Adipose tissue (tissue), 3 donors: ENCODE measurements around the gene SMIM13. TPM values are rescaled to one million over a fixed set of nuclear protein-coding genes. Genes with fewer than 3 reads are reported as not detected.

Experiments
- H3K27ac ChIP-seq: one replicate; pipeline ENCODE4 v1.5.1; 2013; ENCODE audit warnings: low read depth, low read length
- whole genome bisulfite sequencing, 3 donors: extraction: QIAGEN DNeasy Blood & Tissue Kit; methylation state at CpG; one replicate each; pipeline ENCODE4 v1.1.7; 2013; 5-methylcytosine and 5-hydroxymethylcytosine counted together
- polyA plus RNA-seq, 3 donors: library from polyadenylated mRNA; stranded (reverse); fragments of 200-250 nt; gene quantifications; one replicate each; pipeline ENCODE4 v1.2.3, GENCODE V29; 2013
- donor health status: healthy with polysubstance abuse.
- donor health status: Bipolar disorder and iron deficiency.
- donor health status: healthy.

The SMIM13 gene
- polyA plus RNA-seq, 3 donors = 1.8 to 3.7 (median 3.3) TPM

GRCh38 chr6:11171952-11172351, 78.3 kb downstream of the SMIM13 start:
- H3K27ac ChIP-seq = no peak overlapping the region
- 94 to 95% (median 94%) methylated on average over 13 of the region's 13 CpGs for WGBS, 3 donors

GRCh38 chr6:11172501-11173327, 79.1 kb downstream of the SMIM13 start:
- no peak overlapping the region for H3K27ac ChIP-seq
- 26 to 28% (median 26%) methylated on average over 17 of the region's 17 CpGs for WGBS, 3 donors

GRCh38 chr6:11174242-11174611, 80.6 kb downstream of the SMIM13 start:
- no peak overlapping the region for H3K27ac ChIP-seq
- 83 to 97% (median 86%) methylated on average over 5 of the region's 5 CpGs for WGBS, 3 donors

- no peak overlapping the region for H3K27ac ChIP-seq
- 95 to 100% (median 100%) methylated on average over 1 of the region's 1 CpG for WGBS, 3 donors
These were observed 83.6 kb downstream of the SMIM13 start for GRCh38 chr6:11177271-11177670.

- 84 to 99% (median 94%) methylated on average over 6 of the region's 6 CpGs for WGBS, 3 donors
These were observed 85.4 kb downstream of the SMIM13 start for GRCh38 chr6:11179088-11179418.

GRCh38 chr6:11179419-11180202, 86.0 kb downstream of the SMIM13 start:
- no peak overlapping the region for H3K27ac ChIP-seq
- 72 to 82% (median 74%) methylated on average over 8 of the region's 8 CpGs for WGBS, 3 donors

More at GRCh38 chr6:11179088-11179418, 85.4 kb downstream of the SMIM13 start:
- H3K27ac ChIP-seq = no peak overlapping the region

GRCh38 chr6:11181478-11182136, 88.0 kb downstream of the SMIM13 start:
- WGBS, 3 donors = 95 to 98% (median 95%) methylated on average over 3 of the region's 3 CpGs

GRCh38 chr6:11183761-11184362, 90.2 kb downstream of the SMIM13 start:
- 95 to 98% (median 95%) methylated on average over 3 of the region's 3 CpGs for WGBS, 3 donors
- no peak overlapping the region for H3K27ac ChIP-seq

More at GRCh38 chr6:11181478-11182136, 88.0 kb downstream of the SMIM13 start:
- no peak overlapping the region for H3K27ac ChIP-seq

GRCh38 chr6:11185204-11185842, 91.7 kb downstream of the SMIM13 start:
- H3K27ac ChIP-seq = no peak overlapping the region
- 91 to 93% (median 92%) methylated on average over 17 of the region's 17 CpGs for WGBS, 3 donors

GRCh38 chr6:11187301-11187700, 93.7 kb downstream of the SMIM13 start:
- 95 to 97% (median 95%) methylated on average over 6 of the region's 6 CpGs for WGBS, 3 donors
- no peak overlapping the region for H3K27ac ChIP-seq

Other genes with a start within 250 kb of the SMIM13 start
- gene GCM2, start 211.8 kb upstream of the SMIM13 start, polyA plus RNA-seq = not detected
- gene SYCP2L, start 206.8 kb upstream of the SMIM13 start, polyA plus RNA-seq = under 1 TPM; 0.18 to 0.34 (median 0.22) TPM
- gene ELOVL2, start 49.5 kb upstream of the SMIM13 start, polyA plus RNA-seq = 1 to 10 TPM in 1 of 3 donors, under 1 TPM in 2; 0.34 to 1.4 (median 0.79) TPM
- gene ERVFRD-1, start 17.9 kb downstream of the SMIM13 start, polyA plus RNA-seq = under 1 TPM in 2 of 3 donors, not detected in 1; 0.01 to 0.06 TPM
- 10 to 100 TPM in 2 of 3 donors, 1 to 10 TPM in 1; 7.5 to 48.5 (median 25.4) TPM for gene NEDD9, start 138.8 kb downstream of the SMIM13 start, polyA plus RNA-seq